Stimulated activated CD8-positive, alpha-beta memory T cell treated with anti-CD3 and anti-CD28 coated beads, Interleukin-12 subunit alpha, Interleukin-12 subunit beta, amount 100 ng/mL, for 1 hour (primary cell): ENCODE data around the gene SPP1.
"Not testable (repeated sequence)": the region's sequence is repeated elsewhere in the genome, so short reads cannot be mapped to it uniquely, and the experiment has no call there.

ENCODE experiments used
- DNase-seq: peaks from one replicate; pipeline ENCODE4 v3.0.0-alpha.2; 2020; ENCODE audit warnings: low read depth

The SPP1 gene

GRCh38 chr4:88025868-88026661, 50.6 kb downstream of the SPP1 start:
- DNase-seq: not testable (repeated sequence)

GRCh38 chr4:88027611-88028608, 52.4 kb downstream of the SPP1 start:
- DNase-seq: no peak

GRCh38 chr4:88028946-88029345, 53.4 kb downstream of the SPP1 start:
- DNase-seq: no peak

GRCh38 chr4:88029556-88029955, 54.0 kb downstream of the SPP1 start:
- no peak for DNase-seq

GRCh38 chr4:88030565-88031310, 55.2 kb downstream of the SPP1 start:
- DNase-seq: no peak
